NCI-H774 (cell line): ENCODE data around the gene RNF213.
"Not testable (repeated sequence)": the region's sequence is repeated elsewhere in the genome, so short reads cannot be mapped to it uniquely, and the experiment has no call there.

ENCODE experiments used
- DNase-seq: peaks from one replicate; lab custom pipeline; 2025; lab: John Stamatoyannopoulos, UW

Gene RNF213

GRCh38 chr17:80224683-80225082 is 36.0 kb upstream of the RNF213 start:
- no peak for DNase-seq

GRCh38 chr17:80225230-80225629 is 35.4 kb upstream of the RNF213 start:
- no peak for DNase-seq

GRCh38 chr17:80227156-80227555 is 33.5 kb upstream of the RNF213 start:
- no peak for DNase-seq

- DNase-seq: no peak
These were observed 33.0 kb upstream of the RNF213 start for GRCh38 chr17:80227666-80228065.

- DNase-seq: no peak
These were observed 32.2 kb upstream of the RNF213 start for GRCh38 chr17:80228477-80228876.

GRCh38 chr17:80229011-80229410 is 31.6 kb upstream of the RNF213 start:
- no peak for DNase-seq

GRCh38 chr17:80232438-80232837 is 28.2 kb upstream of the RNF213 start:
- no peak for DNase-seq

GRCh38 chr17:80233202-80233601 is 27.4 kb upstream of the RNF213 start:
- no peak for DNase-seq

GRCh38 chr17:80236911-80237310 is 23.7 kb upstream of the RNF213 start:
- DNase-seq: no peak

- DNase-seq: no peak
These were observed 23.3 kb upstream of the RNF213 start for GRCh38 chr17:80237386-80237785.

GRCh38 chr17:80242505-80242904 is 18.1 kb upstream of the RNF213 start:
- DNase-seq: no peak

GRCh38 chr17:80243526-80244433 is 16.9 kb upstream of the RNF213 start:
- DNase-seq: no peak

GRCh38 chr17:80244448-80244847 is 16.2 kb upstream of the RNF213 start:
- DNase-seq: not testable (repeated sequence)

- DNase-seq: no peak
These were observed 15.7 kb upstream of the RNF213 start for GRCh38 chr17:80244871-80245509.

GRCh38 chr17:80245566-80246265 is 14.9 kb upstream of the RNF213 start:
- DNase-seq: no peak

- DNase-seq: no peak
These were observed 14.4 kb upstream of the RNF213 start for GRCh38 chr17:80246266-80246681.

- no peak for DNase-seq
These were observed 13.9 kb upstream of the RNF213 start for GRCh38 chr17:80246726-80247125.

- no peak for DNase-seq
These were observed 13.1 kb upstream of the RNF213 start for GRCh38 chr17:80247561-80247960.

GRCh38 chr17:80248001-80248893 is 12.4 kb upstream of the RNF213 start:
- DNase-seq: no peak

- no peak for DNase-seq
These were observed 11.6 kb upstream of the RNF213 start for GRCh38 chr17:80248894-80249710.

- DNase-seq: no peak
These were observed 8.7 kb upstream of the RNF213 start for GRCh38 chr17:80251966-80252365.
